MM.1S (cell line): ENCODE measurements around the gene LNX2.

Experiments used
- EZH2 ChIP-seq: fragments of 300-600 bp; sonication (generic); optimal IDR thresholded peaks from 2 replicates; pipeline ENCODE3; 2017; ENCODE audit warnings: low read depth, mild to moderate bottlenecking, antibody characterized with exemption, low read length, mixed read lengths
- TF ChIP-seq, protein P1 (sequence below): fragments of 300-600 bp; sonication (generic); IDR thresholded peaks from 2 replicates; pipeline ENCODE4 v1.5.1; 2016; ENCODE audit warnings: antibody characterized with exemption, low read length, mixed read lengths

DNA sequence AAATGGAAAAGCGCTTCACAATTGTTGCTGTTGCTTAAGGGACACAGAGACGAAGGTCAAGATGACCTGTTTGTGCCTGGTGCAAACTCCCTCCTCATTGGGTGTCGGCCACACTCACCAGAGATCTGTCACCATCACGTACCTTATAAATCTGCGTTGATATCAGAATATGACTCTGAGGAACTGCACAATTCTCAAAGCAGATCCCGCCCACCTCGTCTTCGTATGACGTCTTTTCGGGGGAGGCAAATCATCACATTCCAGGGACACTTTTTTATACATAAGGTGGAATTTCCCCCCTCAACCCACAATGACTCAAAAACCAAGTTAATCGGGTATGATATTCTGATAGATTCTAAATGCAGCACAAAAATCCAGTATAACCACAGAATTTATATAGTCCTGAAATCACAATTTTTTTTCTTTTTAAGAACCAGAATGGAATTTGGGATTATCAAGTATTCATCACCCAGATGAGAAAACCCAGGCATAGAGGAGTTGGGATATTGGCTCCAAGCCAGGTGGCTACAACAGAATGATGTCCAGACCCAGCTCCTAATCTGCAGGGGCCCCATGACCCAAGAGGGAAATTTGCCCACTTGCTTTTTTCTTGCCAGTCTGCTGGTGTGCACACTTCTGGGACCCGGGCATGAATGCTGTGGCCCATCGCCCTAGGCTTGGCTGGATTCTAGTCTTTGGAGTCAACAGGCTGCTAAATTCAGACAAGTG is 119.4 kb downstream of the LNX2 start:
- TF ChIP-seq, protein P1, sequence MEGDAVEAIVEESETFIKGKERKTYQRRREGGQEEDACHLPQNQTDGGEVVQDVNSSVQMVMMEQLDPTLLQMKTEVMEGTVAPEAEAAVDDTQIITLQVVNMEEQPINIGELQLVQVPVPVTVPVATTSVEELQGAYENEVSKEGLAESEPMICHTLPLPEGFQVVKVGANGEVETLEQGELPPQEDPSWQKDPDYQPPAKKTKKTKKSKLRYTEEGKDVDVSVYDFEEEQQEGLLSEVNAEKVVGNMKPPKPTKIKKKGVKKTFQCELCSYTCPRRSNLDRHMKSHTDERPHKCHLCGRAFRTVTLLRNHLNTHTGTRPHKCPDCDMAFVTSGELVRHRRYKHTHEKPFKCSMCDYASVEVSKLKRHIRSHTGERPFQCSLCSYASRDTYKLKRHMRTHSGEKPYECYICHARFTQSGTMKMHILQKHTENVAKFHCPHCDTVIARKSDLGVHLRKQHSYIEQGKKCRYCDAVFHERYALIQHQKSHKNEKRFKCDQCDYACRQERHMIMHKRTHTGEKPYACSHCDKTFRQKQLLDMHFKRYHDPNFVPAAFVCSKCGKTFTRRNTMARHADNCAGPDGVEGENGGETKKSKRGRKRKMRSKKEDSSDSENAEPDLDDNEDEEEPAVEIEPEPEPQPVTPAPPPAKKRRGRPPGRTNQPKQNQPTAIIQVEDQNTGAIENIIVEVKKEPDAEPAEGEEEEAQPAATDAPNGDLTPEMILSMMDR: no peak
- TF ChIP-seq EZH2: no peak
